ENCODE measurements around the gene FBN1.

Gene FBN1

GRCh38 chr15:48451736-48452135 is 193.8 kb downstream of the FBN1 start:
- no peak overlapping the region for H3K27ac ChIP-seq (ENCODE audit: low read length)
- H3K4me3 ChIP-seq (ENCODE audit: low read length) = no peak overlapping the region
- no peak for DNase-seq
- no peaks in the 10 kb centered on the region for H3K27me3 ChIP-seq (replicated peaks; ENCODE audit: insufficient read depth, low read length)
- H3K4me2 ChIP-seq (ENCODE audit: low read depth, low read length) = no peak overlapping the region
- no peaks in the 10 kb centered on the region for H3K36me3 ChIP-seq (replicated peaks; ENCODE audit: insufficient read depth, low read length)
- no peaks in the 10 kb centered on the region for H3F3A ChIP-seq (ENCODE audit: insufficient read depth, low read length)
- no peaks in the 10 kb centered on the region for H3K79me2 ChIP-seq (ENCODE audit: low read length)
- H3K9me3 ChIP-seq (replicated peaks; ENCODE audit: insufficient read depth, low read length) = no peaks in the 10 kb centered on the region
- H2AFZ ChIP-seq (ENCODE audit: low read length) = no peak overlapping the region
- no peaks in the 10 kb centered on the region for H4K20me1 ChIP-seq (ENCODE audit: insufficient read depth, low read length)
- no peaks in the 10 kb centered on the region for H3K9me2 ChIP-seq (replicated peaks; ENCODE audit: insufficient read depth, low read length)
- no peaks in the 10 kb centered on the region for H3K4me1 ChIP-seq (ENCODE audit: low read length)
- TF ChIP-seq EZH2phosphoT487 (IDR thresholded peaks at IDR 0.05; ENCODE audit: low read length) = no peak
- TF ChIP-seq EZH2 (optimal IDR thresholded peaks at IDR 0.05; ENCODE audit: low read depth, low read length) = no peak
- TF ChIP-seq CTCF (IDR thresholded peaks at IDR 0.05; ENCODE audit: low read length) = no peak
- H3K9ac ChIP-seq (ENCODE audit: low read length) = no peak overlapping the region

GRCh38 chr15:48451241-48451640 is 194.3 kb downstream of the FBN1 start:
- no peak for DNase-seq
- H3F3A ChIP-seq (ENCODE audit: insufficient read depth, low read length) = no peaks in the 10 kb centered on the region
- H3K27me3 ChIP-seq (replicated peaks; ENCODE audit: insufficient read depth, low read length) = no peaks in the 10 kb centered on the region
- H3K9ac ChIP-seq (ENCODE audit: low read length) = no peak overlapping the region
- no peaks in the 10 kb centered on the region for H3K4me1 ChIP-seq (ENCODE audit: low read length)
- H3K4me3 ChIP-seq (ENCODE audit: low read length) = no peak overlapping the region
- H3K9me2 ChIP-seq (replicated peaks; ENCODE audit: insufficient read depth, low read length) = no peaks in the 10 kb centered on the region
- H3K9me3 ChIP-seq (replicated peaks; ENCODE audit: insufficient read depth, low read length) = no peaks in the 10 kb centered on the region
- no peaks in the 10 kb centered on the region for H3K36me3 ChIP-seq (replicated peaks; ENCODE audit: insufficient read depth, low read length)
- H4K20me1 ChIP-seq (ENCODE audit: insufficient read depth, low read length) = no peaks in the 10 kb centered on the region
- no peak overlapping the region for H3K27ac ChIP-seq (ENCODE audit: low read length)
- TF ChIP-seq CTCF (IDR thresholded peaks at IDR 0.05; ENCODE audit: low read length) (no peak), EZH2phosphoT487 (IDR thresholded peaks at IDR 0.05; ENCODE audit: low read length) (no peak), EZH2 (optimal IDR thresholded peaks at IDR 0.05; ENCODE audit: low read depth, low read length) (no peak)
- no peak overlapping the region for H3K4me2 ChIP-seq (ENCODE audit: low read depth, low read length)
- no peaks in the 10 kb centered on the region for H3K79me2 ChIP-seq (ENCODE audit: low read length)
- no peak overlapping the region for H2AFZ ChIP-seq (ENCODE audit: low read length)

GRCh38 chr15:48449734-48450133 is 195.8 kb downstream of the FBN1 start:
- H3K9ac ChIP-seq (ENCODE audit: low read length) = no peak overlapping the region
- H3K4me1 ChIP-seq (ENCODE audit: low read length) = no peaks in the 10 kb centered on the region
- H3K9me2 ChIP-seq (replicated peaks; ENCODE audit: insufficient read depth, low read length) = no peaks in the 10 kb centered on the region
- no peaks in the 10 kb centered on the region for H3K79me2 ChIP-seq (ENCODE audit: low read length)
- no peak for TF ChIP-seq CTCF (IDR thresholded peaks at IDR 0.05; ENCODE audit: low read length)
- TF ChIP-seq EZH2 (optimal IDR thresholded peaks at IDR 0.05; ENCODE audit: low read depth, low read length) = no peak
- TF ChIP-seq EZH2phosphoT487 (IDR thresholded peaks at IDR 0.05; ENCODE audit: low read length) = no peak
- H3K36me3 ChIP-seq (replicated peaks; ENCODE audit: insufficient read depth, low read length) = no peaks in the 10 kb centered on the region
- no peak overlapping the region for H3K27ac ChIP-seq (ENCODE audit: low read length)
- no peak for DNase-seq
- no peak overlapping the region for H3K4me3 ChIP-seq (ENCODE audit: low read length)
- no peaks in the 10 kb centered on the region for H3K9me3 ChIP-seq (replicated peaks; ENCODE audit: insufficient read depth, low read length)
- H3K4me2 ChIP-seq (ENCODE audit: low read depth, low read length) = no peak overlapping the region
- H3K27me3 ChIP-seq (replicated peaks; ENCODE audit: insufficient read depth, low read length) = no peaks in the 10 kb centered on the region
- H3F3A ChIP-seq (ENCODE audit: insufficient read depth, low read length) = no peaks in the 10 kb centered on the region
- H4K20me1 ChIP-seq (ENCODE audit: insufficient read depth, low read length) = no peaks in the 10 kb centered on the region
- no peak overlapping the region for H2AFZ ChIP-seq (ENCODE audit: low read length)

Data from MM.1S (cell line).